EH (cell line): ENCODE data around the gene SRRM4.

ENCODE experiments used
- DNase-seq: peaks from one replicate; pipeline ENCODE4 v3.0.0-alpha.2; 2015; ENCODE audit warnings: low read depth

Gene SRRM4

GRCh38 chr12:119122047-119122446 lies 140.7 kb downstream of the SRRM4 start:
- no peak for DNase-seq

GRCh38 chr12:119122751-119123150 lies 141.4 kb downstream of the SRRM4 start:
- DNase-seq: no peak

- DNase-seq: no peak
These were observed 147.2 kb downstream of the SRRM4 start for GRCh38 chr12:119128527-119128926.

- no peak for DNase-seq
These were observed 148.6 kb downstream of the SRRM4 start for GRCh38 chr12:119129827-119130434.

GRCh38 chr12:119130523-119130922 lies 149.2 kb downstream of the SRRM4 start:
- no peak for DNase-seq

- no peak for DNase-seq
These were observed 153.1 kb downstream of the SRRM4 start for GRCh38 chr12:119134284-119135072.

- no peak for DNase-seq
These were observed 155.6 kb downstream of the SRRM4 start for GRCh38 chr12:119136811-119137410.

- DNase-seq: no peak
These were observed 158.1 kb downstream of the SRRM4 start for GRCh38 chr12:119139448-119139847.

- no peak for DNase-seq
These were observed 164.0 kb downstream of the SRRM4 start for GRCh38 chr12:119145367-119145766.

- no peak for DNase-seq
These were observed 166.6 kb downstream of the SRRM4 start for GRCh38 chr12:119147847-119148448.

GRCh38 chr12:119149270-119149669 lies 167.9 kb downstream of the SRRM4 start:
- DNase-seq: no peak

GRCh38 chr12:119151445-119152026 lies 170.2 kb downstream of the SRRM4 start:
- no peak for DNase-seq

GRCh38 chr12:119153477-119154434 lies 172.4 kb downstream of the SRRM4 start:
- peak; percentile 32 for DNase-seq

- no peak for DNase-seq
These were observed 173.1 kb downstream of the SRRM4 start for GRCh38 chr12:119154435-119154818.

GRCh38 chr12:119156401-119157044 lies 175.2 kb downstream of the SRRM4 start:
- no peak for DNase-seq

- DNase-seq: no peak
These were observed 176.2 kb downstream of the SRRM4 start for GRCh38 chr12:119157528-119157927.

GRCh38 chr12:119157978-119158377 lies 176.6 kb downstream of the SRRM4 start:
- DNase-seq: no peak

- no peak for DNase-seq
These were observed 177.1 kb downstream of the SRRM4 start for GRCh38 chr12:119158402-119158801.

- no peak for DNase-seq
These were observed 178.5 kb downstream of the SRRM4 start for GRCh38 chr12:119159844-119160243.

GRCh38 chr12:119167902-119168301 lies 186.6 kb downstream of the SRRM4 start:
- DNase-seq: no peak

- DNase-seq: peak; percentile 5
These were observed 187.4 kb downstream of the SRRM4 start for GRCh38 chr12:119168721-119169120.
